HCT116 (cell line): ENCODE measurements around the gene MBNL2. TPM values are rescaled to one million over a fixed set of nuclear protein-coding genes. Genes with fewer than 3 reads are reported as not detected.

Experiments used
- total RNA-seq: library from RNA; stranded (reverse); gene quantifications from one replicate; pipeline ENCODE4 v1.2.1, GENCODE V29; 2021; ENCODE audit not compliant: unreplicated experiment

The MBNL2 gene
- total RNA-seq, 1 experiment from 2014 or later = 73.9 TPM

Other genes with a start within 250 kb of the MBNL2 start
- not detected for gene OXGR1, start 227.9 kb upstream of the MBNL2 start, total RNA-seq
- gene RAP2A, start 211.8 kb downstream of the MBNL2 start, total RNA-seq = 27.6 TPM